Head of caudate nucleus (tissue), 42 donors: Measurements from ENCODE around the gene STAU1.
"Not testable (repeated sequence)": the region's sequence is repeated elsewhere in the genome, so short reads cannot be mapped to it uniquely, and the experiment has no call there.

ENCODE experiments used
- DNase-seq, 42 donors: peaks; one replicate each; pipeline versions ENCODE4 v3.0.0 to v3.0.0-alpha.2; 2020 to 2021; ENCODE audit warnings: mixed read lengths in 7 of 42
- intact Hi-C: fragments of 100-400 bp; cut with DNase I; formaldehyde crosslinking; loops from one replicate; pipeline ENCODE4 v1.15.0; 2022

STAU1 gene

GRCh38 chr20:49138431-49138830 is 49.7 kb downstream of the STAU1 start:
- intact Hi-C loops: no loop called here
- DNase-seq: no peak

GRCh38 chr20:49136817-49137571 is 51.1 kb downstream of the STAU1 start:
- intact Hi-C loops: no loop called here
- DNase-seq: no peak

- intact Hi-C loops: loop anchor here (5.0 kb wide), 1 partner anchor 83 kb away; the partner anchor contains the start of gene DDX27
- DNase-seq: not testable (repeated sequence)
These were observed 53.3 kb downstream of the STAU1 start for GRCh38 chr20:49134797-49135196.

DNA sequence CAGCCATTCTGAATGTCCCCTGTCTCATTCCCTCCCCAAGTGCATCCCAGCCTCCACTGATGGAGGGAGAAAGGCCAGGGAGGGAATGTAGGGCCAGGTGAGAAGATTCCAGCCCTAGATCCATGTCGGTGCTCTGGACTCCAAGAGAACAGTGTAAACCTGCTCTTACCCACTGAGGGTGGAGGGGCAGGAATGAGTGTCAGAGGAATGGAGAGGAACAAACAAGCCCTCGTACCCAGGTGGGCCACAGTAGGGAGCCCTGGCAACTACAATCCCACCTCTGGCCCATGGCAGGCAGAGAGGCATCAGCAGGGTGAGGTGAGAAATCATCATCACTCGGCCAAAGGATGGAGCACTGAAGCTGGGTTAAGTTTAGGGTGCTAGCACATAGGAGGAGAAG is 54.6 kb downstream of the STAU1 start:
- intact Hi-C loops: loop anchor here (5.0 kb wide), 1 partner anchor 84 kb away; the partner anchor contains the start of gene DDX27
- no peak for DNase-seq

GRCh38 chr20:49132995-49133478 is 55.1 kb downstream of the STAU1 start:
- peak in 12 of 42 donors; percentile 14 to 80 (median 53) for DNase-seq
- intact Hi-C loops: loop anchor here (5.0 kb wide), 1 partner anchor 84 kb away; the partner anchor contains the start of gene DDX27

- DNase-seq: no peak
- intact Hi-C loops: no loop called here
These were observed 64.2 kb downstream of the STAU1 start for GRCh38 chr20:49123982-49124381.

- intact Hi-C loops: no loop called here
- DNase-seq: no peak
These were observed 65.2 kb downstream of the STAU1 start for GRCh38 chr20:49122920-49123319.

- no peak for DNase-seq
- intact Hi-C loops: no loop called here
These were observed 68.1 kb downstream of the STAU1 start for GRCh38 chr20:49119988-49120387.

GRCh38 chr20:49118307-49118706 is 69.8 kb downstream of the STAU1 start:
- intact Hi-C loops: no loop called here
- no peak for DNase-seq

GRCh38 chr20:49115564-49115963 is 72.6 kb downstream of the STAU1 start:
- intact Hi-C loops: no loop called here
- no peak for DNase-seq

DNA sequence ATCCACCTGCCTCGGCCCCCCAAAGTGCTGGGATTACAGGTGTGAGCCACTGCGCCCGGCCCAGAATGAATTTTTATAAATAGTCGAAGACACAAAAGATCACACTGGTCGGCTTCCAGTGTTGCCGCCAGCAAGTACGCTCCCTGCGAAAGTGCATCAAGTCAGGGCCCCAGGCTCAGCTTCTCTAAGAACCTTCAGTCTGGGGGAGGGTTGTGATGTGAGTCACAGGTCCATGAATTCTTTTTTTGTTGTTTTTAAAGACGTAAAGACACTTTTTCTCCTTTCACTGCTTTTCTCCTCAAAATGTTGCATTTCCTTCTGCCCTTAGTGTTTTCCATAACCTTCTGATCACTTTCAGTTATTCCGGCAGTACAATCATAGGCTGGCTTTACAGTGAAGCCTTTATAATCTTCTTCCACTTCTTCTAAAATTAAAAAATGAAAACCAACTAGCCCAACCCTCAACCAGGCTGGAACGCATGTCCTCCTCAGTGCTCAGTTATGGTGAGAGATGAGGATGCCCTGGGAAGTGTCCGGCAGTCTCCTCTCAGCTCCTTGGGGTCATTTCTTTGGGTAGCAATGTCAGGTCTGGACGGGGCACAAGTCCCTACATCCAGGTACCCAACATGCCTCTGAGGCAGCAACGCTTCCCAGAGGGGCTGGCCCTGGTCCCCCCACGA is 75.4 kb downstream of the STAU1 start:
- peak in 1 of 42 donors; percentile 12 for DNase-seq
- intact Hi-C loops: no loop called here

DNA sequence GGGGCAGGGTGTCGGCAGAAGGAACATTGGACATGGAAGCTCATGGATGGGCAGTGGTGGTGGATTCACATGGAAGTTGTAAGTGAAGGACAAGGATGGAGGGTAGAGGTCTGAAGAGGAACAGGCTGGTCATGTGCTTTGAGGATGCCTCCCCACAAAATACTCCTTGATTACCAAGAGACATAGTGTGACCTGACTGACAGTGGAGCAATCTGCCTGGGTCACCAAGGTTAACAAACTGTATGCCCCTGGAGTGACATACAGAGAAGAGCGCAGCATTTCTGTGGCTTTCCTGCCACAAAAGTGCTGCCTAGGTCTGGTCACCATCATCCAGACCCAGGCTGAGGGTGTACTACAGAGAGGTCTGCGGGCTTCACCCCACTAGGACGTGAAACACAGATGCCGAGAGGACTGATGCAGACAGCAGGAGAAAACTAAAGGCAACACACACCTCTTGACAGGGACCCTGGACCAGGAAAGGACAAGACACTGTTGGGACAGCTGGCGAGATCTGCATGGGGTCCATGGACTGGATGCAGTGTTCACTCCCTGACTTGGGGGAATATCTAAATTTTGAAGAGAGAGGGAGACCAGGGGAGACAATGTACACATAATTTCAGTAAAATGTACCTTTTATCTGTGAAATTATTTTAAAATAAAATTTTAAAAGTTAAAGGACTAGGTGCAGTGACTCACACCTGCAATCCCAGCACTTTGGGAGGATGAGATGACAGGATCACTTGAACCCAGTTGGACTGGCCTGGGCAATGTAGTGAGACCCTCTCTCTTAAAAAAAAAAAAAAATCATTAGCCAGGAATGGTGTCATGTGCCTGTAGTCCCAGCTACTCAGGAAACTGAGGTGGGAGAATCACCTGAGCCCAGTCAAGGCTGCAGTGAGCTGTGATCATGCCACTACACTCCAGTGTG is 77.1 kb downstream of the STAU1 start:
- intact Hi-C loops: no loop called here
- no peak for DNase-seq

DNA sequence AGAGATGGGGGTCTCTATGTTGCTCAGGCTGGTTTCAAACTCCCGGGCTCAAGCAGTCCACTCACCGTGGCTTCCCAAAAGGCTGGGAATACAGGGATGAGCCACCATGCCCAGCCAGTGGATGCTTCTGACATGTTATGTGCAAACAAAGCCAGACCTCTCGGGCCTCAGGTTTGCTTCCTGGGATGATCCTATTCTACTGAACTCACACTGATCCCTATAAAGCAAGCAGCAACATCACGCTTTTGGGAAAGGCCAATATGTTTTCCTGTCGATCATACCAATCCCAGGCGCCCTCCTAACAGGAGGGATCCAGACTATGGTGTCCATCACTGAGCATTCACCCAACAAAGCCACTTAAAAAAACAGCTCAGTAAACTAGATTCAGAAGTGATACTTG is 81.8 kb downstream of the STAU1 start:
- intact Hi-C loops: no loop called here
- no peak for DNase-seq

GRCh38 chr20:49104979-49105547 is 83.1 kb downstream of the STAU1 start:
- DNase-seq, intact Hi-C loops: not testable (repeated sequence)

DNA sequence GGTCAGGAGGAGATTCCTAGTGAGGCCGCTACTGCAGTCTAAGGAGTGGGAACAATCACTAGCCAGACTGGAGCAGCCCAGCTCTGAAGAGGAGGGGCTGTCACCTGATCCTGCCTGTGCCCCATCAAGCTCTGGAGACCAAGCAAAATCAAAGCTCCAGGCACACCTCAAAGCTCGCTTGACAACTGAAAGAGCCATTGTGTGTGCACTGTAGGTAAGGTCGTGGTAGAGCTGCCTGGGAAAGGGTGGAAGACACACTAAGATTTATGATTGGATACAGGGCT is 83.8 kb downstream of the STAU1 start:
- intact Hi-C loops: no loop called here
- DNase-seq: no peak

DNA sequence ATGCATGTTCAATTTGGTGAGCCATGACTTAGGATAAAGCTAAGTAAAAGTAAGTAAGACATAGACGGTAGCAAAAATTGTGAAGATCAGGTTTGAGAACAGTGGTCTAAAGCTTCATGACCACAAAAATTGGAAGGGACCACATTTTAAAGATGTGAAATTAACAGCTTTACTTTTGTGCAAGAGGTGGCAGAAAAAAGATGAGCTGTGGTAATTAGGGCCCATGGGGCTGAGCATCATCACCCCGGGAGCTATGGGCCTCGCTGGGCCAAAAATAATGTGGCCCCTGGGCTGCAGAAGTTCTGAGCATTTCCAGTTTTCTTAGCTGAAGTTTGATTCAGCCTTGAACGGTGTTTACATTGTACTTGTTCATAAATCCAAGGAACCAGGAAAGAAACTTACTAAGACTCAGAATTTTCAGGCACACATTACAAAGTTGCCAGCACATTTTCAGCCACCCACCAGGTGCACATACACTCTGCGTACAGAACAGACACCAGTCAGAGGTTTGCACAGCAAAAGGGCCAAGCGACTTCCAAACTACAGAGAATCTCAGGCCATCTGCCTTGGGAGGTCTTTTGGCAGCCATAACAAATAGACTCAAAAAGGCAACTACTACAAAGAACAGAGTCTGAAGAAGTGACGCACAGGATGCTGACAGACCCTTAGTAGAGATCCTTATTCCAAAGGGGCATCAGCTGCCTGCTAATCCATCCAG is 84.3 kb downstream of the STAU1 start:
- intact Hi-C loops: no loop called here
- peak in 2 of 42 donors; percentile 17 to 30 for DNase-seq

GRCh38 chr20:49103019-49103418 is 85.1 kb downstream of the STAU1 start:
- intact Hi-C loops: no loop called here

GRCh38 chr20:49100972-49101371 is 87.2 kb downstream of the STAU1 start:
- intact Hi-C loops: no loop called here
- DNase-seq: no peak

More at GRCh38 chr20:49103019-49103418, 85.1 kb downstream of the STAU1 start:
- no peak for DNase-seq
